ENCODE results near the gene GPC5. TPM values are rescaled to one million over a fixed set of nuclear protein-coding genes. Genes with fewer than 3 reads are reported as not detected.

GPC5 gene
- total and polyA plus RNA-seq, 2 of the 13 experiments (the other 11 are each of a cell fraction or from before 2014, with no cell fraction given) = 0.02 to 0.07 TPM

GRCh38 chr13:92681239-92681638 is 1282.8 kb downstream of the GPC5 start (continued):
- no peak for TF ChIP-seq ZBTB26 (CRISPR knock-in tag; IDR thresholded peaks at IDR 0.05; ENCODE audit: borderline replicate concordance)

GRCh38 chr13:92682832-92683517 is 1284.6 kb downstream of the GPC5 start:
- Histone ChIP-seq H3K79me2 (ENCODE audit: insufficient read depth, low read length) (no peaks in the 10 kb centered on the region), H3K9ac (ENCODE audit: insufficient read depth, low read depth, low read length) (no peak overlapping the region), H2AFZ (ENCODE audit: low read length) (no peak overlapping the region), H3K27ac (ENCODE audit: extremely low read length, insufficient read depth, low read length) (no peak overlapping the region), H4K20me1 (ENCODE audit: insufficient read depth, low read length) (no peaks in the 10 kb centered on the region), H3K36me3 (replicated peaks in 1 of 2; ENCODE audit: control insufficient read depth in 1 of 2, insufficient read depth in 2 of 2, low read length in 2 of 2) (no peaks in the 10 kb centered on the region), H3K27me3 (ENCODE audit: control insufficient read depth in 1 of 2, insufficient read depth in 2 of 2, low read length in 2 of 2) (no peaks in the 10 kb centered on the region; a peak in 1 of 5 replicates), H3K4me3 (replicated peaks in 1 of 3; ENCODE audit: insufficient read depth in 1 of 3, low read depth in 2 of 3, low read length in 3 of 3) (no peak overlapping the region), H3K4me2 (ENCODE audit: low read depth, low read length) (no peak overlapping the region), H3K4me1 (ENCODE audit: insufficient read depth, low read length) (no peaks in the 10 kb centered on the region), H3K9me3 (ENCODE audit: low read length) (no peaks in the 10 kb centered on the region)
- BruUV-seq (replicated peaks) = no TSS peak
- no peak for FAIRE-seq
- no peak for TF ChIP-seq ZNF10 (CRISPR knock-in tag; IDR thresholded peaks at IDR 0.05; ENCODE audit: borderline replicate concordance, low read depth)
- ATAC-seq = no peak
- no peak for DNase-seq (ENCODE audit: low spot score)
- WGBS (ENCODE audit: low lambda C conversion rate) = 1% methylated on average over 5 of the region's 5 CpGs
- ChIA-PET CTCF (ENCODE audit: low intra/inter-chr PET ratio, low total read pairs) (no interaction called here), POLR2A (no interaction called here)
- intact Hi-C loops (cut with micrococcal nuclease; ENCODE audit: unreplicated experiment) = no loop called here
- in situ Hi-C loops (cut with HindIII; ENCODE audit: extremely low pct_ligation_motif_present, low pct_unique_long_range_greater_than_20kb) = no loop called here

- BruUV-seq (replicated peaks) = no TSS peak
- no peaks in the 10 kb centered on the region for H3K9me3 ChIP-seq (ENCODE audit: low read length)
- no peak overlapping the region for H3K27ac ChIP-seq (ENCODE audit: extremely low read length, insufficient read depth, low read length)
- ATAC-seq (no peak), FAIRE-seq (no peak), DNase-seq (ENCODE audit: low spot score) (no peak)
- no peak overlapping the region for H3K9ac ChIP-seq (ENCODE audit: insufficient read depth, low read depth, low read length)
- no peak overlapping the region for H3K4me2 ChIP-seq (ENCODE audit: low read depth, low read length)
- H2AFZ ChIP-seq (ENCODE audit: low read length) = no peak overlapping the region
- no peaks in the 10 kb centered on the region for H3K36me3 ChIP-seq (replicated peaks in 1 of 2; ENCODE audit: control insufficient read depth in 1 of 2, insufficient read depth in 2 of 2, low read length in 2 of 2)
- H3K79me2 ChIP-seq (ENCODE audit: insufficient read depth, low read length) = no peaks in the 10 kb centered on the region
- in situ Hi-C loops (cut with HindIII; ENCODE audit: extremely low pct_ligation_motif_present, low pct_unique_long_range_greater_than_20kb) (no loop called here), intact Hi-C loops (cut with micrococcal nuclease; ENCODE audit: unreplicated experiment) (no loop called here)
- H4K20me1 ChIP-seq (ENCODE audit: insufficient read depth, low read length) = no peaks in the 10 kb centered on the region
- POLR2A ChIA-PET = no interaction called here
- H3K4me1 ChIP-seq (ENCODE audit: insufficient read depth, low read length) = no peaks in the 10 kb centered on the region
- no peaks in the 10 kb centered on the region for H3K27me3 ChIP-seq (ENCODE audit: control insufficient read depth in 1 of 2, insufficient read depth in 2 of 2, low read length in 2 of 2)
- H3K4me3 ChIP-seq (replicated peaks in 1 of 3; ENCODE audit: insufficient read depth in 1 of 3, low read depth in 2 of 3, low read length in 3 of 3) = no peak overlapping the region
- CTCF ChIA-PET (ENCODE audit: low intra/inter-chr PET ratio, low total read pairs) = no interaction called here
- no peak for TF ChIP-seq JUND (CRISPR knock-in tag; IDR thresholded peaks at IDR 0.05)
- no peak for TF ChIP-seq ATAD3A (CRISPR knock-in tag; IDR thresholded peaks at IDR 0.05)
- no peak for TF ChIP-seq NPAS2 (CRISPR knock-in tag; IDR thresholded peaks at IDR 0.05; ENCODE audit: borderline replicate concordance)
- no peak for TF ChIP-seq PTBP1 (IDR thresholded peaks at IDR 0.05; ENCODE audit: low read depth, low read length, poor library complexity, severe bottlenecking)
- no peak for TF ChIP-seq ZNF792 (CRISPR knock-in tag; IDR thresholded peaks at IDR 0.05)
- no peak for TF ChIP-seq CREBL2 (CRISPR knock-in tag; IDR thresholded peaks at IDR 0.05; ENCODE audit: borderline replicate concordance)
- TF ChIP-seq, protein P1, sequence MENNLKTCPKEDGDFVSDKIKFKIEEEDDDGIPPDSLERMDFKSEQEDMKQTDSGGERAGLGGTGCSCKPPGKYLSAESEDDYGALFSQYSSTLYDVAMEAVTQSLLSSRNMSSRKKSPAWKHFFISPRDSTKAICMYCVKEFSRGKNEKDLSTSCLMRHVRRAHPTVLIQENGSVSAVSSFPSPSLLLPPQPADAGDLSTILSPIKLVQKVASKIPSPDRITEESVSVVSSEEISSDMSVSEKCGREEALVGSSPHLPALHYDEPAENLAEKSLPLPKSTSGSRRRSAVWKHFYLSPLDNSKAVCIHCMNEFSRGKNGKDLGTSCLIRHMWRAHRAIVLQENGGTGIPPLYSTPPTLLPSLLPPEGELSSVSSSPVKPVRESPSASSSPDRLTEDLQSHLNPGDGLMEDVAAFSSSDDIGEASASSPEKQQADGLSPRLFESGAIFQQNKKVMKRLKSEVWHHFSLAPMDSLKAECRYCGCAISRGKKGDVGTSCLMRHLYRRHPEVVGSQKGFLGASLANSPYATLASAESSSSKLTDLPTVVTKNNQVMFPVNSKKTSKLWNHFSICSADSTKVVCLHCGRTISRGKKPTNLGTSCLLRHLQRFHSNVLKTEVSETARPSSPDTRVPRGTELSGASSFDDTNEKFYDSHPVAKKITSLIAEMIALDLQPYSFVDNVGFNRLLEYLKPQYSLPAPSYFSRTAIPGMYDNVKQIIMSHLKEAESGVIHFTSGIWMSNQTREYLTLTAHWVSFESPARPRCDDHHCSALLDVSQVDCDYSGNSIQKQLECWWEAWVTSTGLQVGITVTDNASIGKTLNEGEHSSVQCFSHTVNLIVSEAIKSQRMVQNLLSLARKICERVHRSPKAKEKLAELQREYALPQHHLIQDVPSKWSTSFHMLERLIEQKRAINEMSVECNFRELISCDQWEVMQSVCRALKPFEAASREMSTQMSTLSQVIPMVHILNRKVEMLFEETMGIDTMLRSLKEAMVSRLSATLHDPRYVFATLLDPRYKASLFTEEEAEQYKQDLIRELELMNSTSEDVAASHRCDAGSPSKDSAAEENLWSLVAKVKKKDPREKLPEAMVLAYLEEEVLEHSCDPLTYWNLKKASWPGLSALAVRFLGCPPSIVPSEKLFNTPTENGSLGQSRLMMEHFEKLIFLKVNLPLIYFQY (CRISPR knock-in tag; IDR thresholded peaks at IDR 0.05; ENCODE audit: borderline replicate concordance) = no peak
- TF ChIP-seq ZNF615 (CRISPR knock-in tag; IDR thresholded peaks at IDR 0.05; ENCODE audit: borderline replicate concordance) = no peak
- no peak for TF ChIP-seq ZNF12 (CRISPR knock-in tag; IDR thresholded peaks at IDR 0.05)
- TF ChIP-seq FOXO1 (CRISPR knock-in tag; IDR thresholded peaks at IDR 0.05) = no peak
Measured at GRCh38 chr13:92694047-92694446, 1295.6 kb downstream of the GPC5 start.

Measured in HepG2 (cell line).